ENCODE data around the gene TGM2. TPM values are rescaled to one million over a fixed set of nuclear protein-coding genes. Genes with fewer than 3 reads are reported as not detected.
A peak's percentile ranks its signal among the peaks of the same experiment; 100 is the strongest.

The TGM2 gene
- polyA plus RNA-seq, 1 donor (not counting 4 experiments of a cell fraction or from before 2014, with no cell fraction given): 18.7 TPM

DNA sequence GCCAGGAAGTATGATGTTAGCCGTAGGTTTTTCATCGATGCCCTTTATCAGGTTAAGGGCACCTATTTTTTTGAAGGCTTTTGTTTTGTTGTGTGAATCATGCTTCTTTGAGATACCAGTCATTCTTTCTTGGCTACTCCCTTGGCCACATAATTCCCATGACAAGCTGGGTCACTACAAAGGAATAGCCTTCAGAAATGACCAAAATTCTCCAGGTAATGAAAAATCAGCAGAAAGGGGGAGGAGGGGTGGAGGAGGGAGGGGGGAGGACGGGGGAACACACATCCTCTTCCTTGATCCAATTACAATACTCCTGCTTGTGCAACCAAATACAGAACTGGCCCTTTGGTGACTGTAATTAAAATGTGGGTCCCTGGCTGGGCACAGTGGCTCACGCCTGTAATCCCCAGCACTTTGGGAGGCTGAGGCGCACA lies 21.7 kb upstream of the TGM2 start:
- peak overlapping the region; percentile 33 for H3K27ac ChIP-seq (ENCODE audit: control insufficient read depth, insufficient read depth, low read length)
- peak; percentile 90 for FAIRE-seq
- no peak overlapping the region for H3K4me3 ChIP-seq (ENCODE audit: control insufficient read depth in 2 of 3, extremely low read depth in 1 of 3, insufficient read depth in 2 of 3, low read depth in 1 of 3, low read length in 3 of 3)
- H4K20me1 ChIP-seq (ENCODE audit: control insufficient read depth, extremely low read depth, insufficient read depth, low read length): no peaks in the 10 kb centered on the region
- H3K4me1 ChIP-seq (ENCODE audit: control insufficient read depth, extremely low read depth, insufficient read depth, low read length): peaks cover 22% of the 10 kb centered on the region
- no peak overlapping the region for H3K9ac ChIP-seq (ENCODE audit: control insufficient read depth, extremely low read depth, insufficient read depth, low read length)
- DNase-seq (ENCODE audit: low read depth, low spot score): no peak
- H3K9me1 ChIP-seq (ENCODE audit: control insufficient read depth, extremely low read depth, insufficient read depth, low read length): no peaks in the 10 kb centered on the region
- no peaks in the 10 kb centered on the region for H3K27me3 ChIP-seq (ENCODE audit: control insufficient read depth, extremely low read depth, insufficient read depth, low read length)
- H3K4me2 ChIP-seq (ENCODE audit: control insufficient read depth, extremely low read depth, insufficient read depth, low read depth, low read length): no peak overlapping the region
- no peaks in the 10 kb centered on the region for H3K9me3 ChIP-seq (ENCODE audit: control insufficient read depth, low read depth, low read length)
- no peak overlapping the region for H2AFZ ChIP-seq (ENCODE audit: control insufficient read depth, low read length)
- TF ChIP-seq EZH2 (IDR thresholded peaks at IDR 0.05; ENCODE audit: low read length) (no peak), CTCF (optimal IDR thresholded peaks at IDR 0.05 in 1 of 3, IDR thresholded peaks at IDR 0.05 in 1 of 3, conservative IDR thresholded peaks at IDR 0.05 in 1 of 3; ENCODE audit: extremely low read depth in 1 of 3, insufficient read depth in 2 of 3, low read length in 3 of 3) (no peak)
- no peaks in the 10 kb centered on the region for H3K79me2 ChIP-seq (ENCODE audit: control insufficient read depth, insufficient read depth, low read length)
- dilution Hi-C loops (cut with MboI; ENCODE audit: extremely low pct_ligation_motif_present, low sequenced_read_pairs): no loop called here
- no peaks in the 10 kb centered on the region for H3K36me3 ChIP-seq (ENCODE audit: control insufficient read depth in 2 of 2, extremely low read depth in 1 of 2, insufficient read depth in 2 of 2, low read length in 2 of 2)

GRCh38 chr20:38184101-38184500 lies 19.0 kb upstream of the TGM2 start:
- Histone ChIP-seq H3K4me3 (ENCODE audit: control insufficient read depth in 2 of 3, extremely low read depth in 1 of 3, insufficient read depth in 2 of 3, low read depth in 1 of 3, low read length in 3 of 3) (peak overlapping the region in 1 of 3 experiments; percentile 38), H3K36me3 (ENCODE audit: control insufficient read depth in 2 of 2, extremely low read depth in 1 of 2, insufficient read depth in 2 of 2, low read length in 2 of 2) (no peaks in the 10 kb centered on the region), H3K9me3 (ENCODE audit: control insufficient read depth, low read depth, low read length) (no peaks in the 10 kb centered on the region), H3K27ac (ENCODE audit: control insufficient read depth, insufficient read depth, low read length) (peak overlapping the region; percentile 36), H4K20me1 (ENCODE audit: control insufficient read depth, extremely low read depth, insufficient read depth, low read length) (no peaks in the 10 kb centered on the region), H2AFZ (ENCODE audit: control insufficient read depth, low read length) (peak overlapping the region; percentile 58), H3K27me3 (ENCODE audit: control insufficient read depth, extremely low read depth, insufficient read depth, low read length) (no peaks in the 10 kb centered on the region), H3K9ac (ENCODE audit: control insufficient read depth, extremely low read depth, insufficient read depth, low read length) (no peak overlapping the region), H3K79me2 (ENCODE audit: control insufficient read depth, insufficient read depth, low read length) (no peaks in the 10 kb centered on the region), H3K4me1 (ENCODE audit: control insufficient read depth, extremely low read depth, insufficient read depth, low read length) (peaks cover 33% of the 10 kb centered on the region), H3K9me1 (ENCODE audit: control insufficient read depth, extremely low read depth, insufficient read depth, low read length) (no peaks in the 10 kb centered on the region), H3K4me2 (ENCODE audit: control insufficient read depth, extremely low read depth, insufficient read depth, low read depth, low read length) (peak overlapping the region; percentile 80)
- TF ChIP-seq CTCF (optimal IDR thresholded peaks at IDR 0.05 in 1 of 3, IDR thresholded peaks at IDR 0.05 in 1 of 3, conservative IDR thresholded peaks at IDR 0.05 in 1 of 3; ENCODE audit: extremely low read depth in 1 of 3, insufficient read depth in 2 of 3, low read length in 3 of 3) (no peak), EZH2 (IDR thresholded peaks at IDR 0.05; ENCODE audit: low read length) (no peak)
- dilution Hi-C loops (cut with MboI; ENCODE audit: extremely low pct_ligation_motif_present, low sequenced_read_pairs): no loop called here
- FAIRE-seq (peak; percentile 97), DNase-seq (ENCODE audit: low read depth, low spot score) (no peak)
